Chondrocyte (in vitro differentiated cells): ENCODE measurements around the gene PACS2. TPM values are rescaled to one million over a fixed set of nuclear protein-coding genes. Genes with fewer than 3 reads are reported as not detected.

Source experiments
- DNase-seq: peaks from one replicate; pipeline ENCODE4 v3.0.0; 2021; ENCODE audit warnings: mixed read lengths, low spot score
- H3K27ac Mint-ChIP-seq: one replicate; pipeline ENCODE4 v1.8.0; 2021; ENCODE audit warnings: mild to moderate bottlenecking, moderate library complexity, mixed read lengths; ENCODE audit not compliant: unreplicated experiment
- H3K27me3 Mint-ChIP-seq: 2 replicates; pipeline ENCODE4 v1.8.0; 2021; ENCODE audit warnings: low read depth, mixed read lengths
- H3K36me3 Mint-ChIP-seq: 2 replicates; pipeline ENCODE4 v1.8.0; 2021; ENCODE audit warnings: low read depth, mixed read lengths
- H3K4me1 Mint-ChIP-seq: 2 replicates; pipeline ENCODE4 v1.8.0; 2021; ENCODE audit warnings: low read depth, mild to moderate bottlenecking, mixed read lengths
- H3K4me3 Mint-ChIP-seq: one replicate; pipeline ENCODE4 v1.8.0; 2021; ENCODE audit warnings: mild to moderate bottlenecking, moderate library complexity, mixed read lengths; ENCODE audit not compliant: unreplicated experiment
- H3K9me3 Mint-ChIP-seq: 2 replicates; pipeline ENCODE4 v1.8.0; 2021; ENCODE audit warnings: low read depth, mixed read lengths
- total RNA-seq: library from RNA; stranded (reverse); gene quantifications from 3 replicates; pipeline ENCODE4 v1.2.1, GENCODE V29; 2021
- TF ChIP-seq, protein P1 (sequence below): fragments of 200-600 bp; sonication (generic); IDR thresholded peaks from 2 replicates; pipeline ENCODE4 v1.5.0; 2021; ENCODE audit warnings: antibody characterized with exemption, mild to moderate bottlenecking, moderate library complexity

PACS2 gene
- total RNA-seq, 1 donor from 2014 or later = 82.6 TPM

- Mint-ChIP-seq H3K27me3 (no peaks in the 10 kb centered on the region), H3K27ac (no peak overlapping the region), H3K9me3 (no peaks in the 10 kb centered on the region), H3K4me3 (peak overlapping the region; percentile 68), H3K4me1 (peaks cover 40% of the 10 kb centered on the region), H3K36me3 (no peaks in the 10 kb centered on the region)
- TF ChIP-seq, protein P1, sequence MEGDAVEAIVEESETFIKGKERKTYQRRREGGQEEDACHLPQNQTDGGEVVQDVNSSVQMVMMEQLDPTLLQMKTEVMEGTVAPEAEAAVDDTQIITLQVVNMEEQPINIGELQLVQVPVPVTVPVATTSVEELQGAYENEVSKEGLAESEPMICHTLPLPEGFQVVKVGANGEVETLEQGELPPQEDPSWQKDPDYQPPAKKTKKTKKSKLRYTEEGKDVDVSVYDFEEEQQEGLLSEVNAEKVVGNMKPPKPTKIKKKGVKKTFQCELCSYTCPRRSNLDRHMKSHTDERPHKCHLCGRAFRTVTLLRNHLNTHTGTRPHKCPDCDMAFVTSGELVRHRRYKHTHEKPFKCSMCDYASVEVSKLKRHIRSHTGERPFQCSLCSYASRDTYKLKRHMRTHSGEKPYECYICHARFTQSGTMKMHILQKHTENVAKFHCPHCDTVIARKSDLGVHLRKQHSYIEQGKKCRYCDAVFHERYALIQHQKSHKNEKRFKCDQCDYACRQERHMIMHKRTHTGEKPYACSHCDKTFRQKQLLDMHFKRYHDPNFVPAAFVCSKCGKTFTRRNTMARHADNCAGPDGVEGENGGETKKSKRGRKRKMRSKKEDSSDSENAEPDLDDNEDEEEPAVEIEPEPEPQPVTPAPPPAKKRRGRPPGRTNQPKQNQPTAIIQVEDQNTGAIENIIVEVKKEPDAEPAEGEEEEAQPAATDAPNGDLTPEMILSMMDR = no peak
- no peak for DNase-seq
Observed at GRCh38 chr14:105418269-105419194, 104.0 kb downstream of the PACS2 start.

- H3K4me3 Mint-ChIP-seq = peak within 1 kb of the TSS; percentile 85
- H3K27ac Mint-ChIP-seq = peak within 1 kb of the TSS; percentile 8
- no peaks in the 10 kb centered on the region for H3K9me3 Mint-ChIP-seq
Observed at GRCh38 chr14:105419195-105420091, 104.9 kb downstream of the PACS2 start, which contains the start of gene MTA1. TSS of gene MTA1 (plus strand) at chr14:105419827. CDS start at chr14:105420036, 209 bp downstream.

DNA sequence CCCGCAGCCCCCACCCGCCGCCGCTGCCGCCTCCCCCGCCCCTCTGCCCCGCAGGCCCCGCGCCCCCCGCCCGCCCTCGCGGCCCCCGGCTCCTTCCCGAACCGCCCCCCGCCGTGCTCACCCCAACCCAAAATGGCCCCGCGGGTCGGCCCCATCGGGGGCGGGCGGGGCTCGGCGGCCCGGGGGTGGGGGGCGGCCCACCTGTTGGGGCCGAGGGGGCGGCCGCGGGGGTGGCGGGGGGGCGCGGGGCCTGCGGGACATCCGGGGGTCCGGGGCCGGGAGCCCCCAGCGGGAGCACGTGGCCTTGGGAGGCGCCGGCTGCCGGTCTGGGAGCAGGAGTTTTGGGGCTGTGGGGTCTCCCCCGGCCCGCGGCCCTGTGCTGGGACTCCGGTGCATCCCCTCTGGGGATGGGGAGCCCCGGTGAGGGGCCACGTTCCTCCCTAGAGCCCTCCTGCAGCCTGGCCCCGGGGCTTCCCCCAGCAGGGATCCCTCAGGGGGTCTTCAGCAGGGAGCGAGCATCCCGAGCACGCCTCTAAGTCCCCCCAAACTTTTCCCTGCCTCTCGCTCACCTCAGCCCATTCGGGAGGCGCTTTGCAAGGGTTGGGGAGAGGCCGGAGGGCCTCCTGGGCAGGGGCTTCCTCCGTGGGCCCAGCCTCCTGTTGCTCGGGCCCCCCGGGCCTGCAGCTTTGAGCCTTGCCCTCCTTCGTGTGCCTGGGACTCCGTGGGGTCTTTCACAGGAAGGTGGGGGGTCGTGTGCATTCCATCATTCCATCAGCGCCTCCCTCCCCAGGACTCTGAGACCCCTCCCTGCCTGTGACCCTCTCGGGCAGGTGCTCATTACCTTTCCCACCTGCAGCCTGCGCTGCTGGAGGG, 105.8 kb downstream of the PACS2 start:
- Mint-ChIP-seq H3K36me3 (no peaks in the 10 kb centered on the region), H3K27me3 (no peaks in the 10 kb centered on the region), H3K27ac (peak overlapping the region; percentile 80), H3K9me3 (no peaks in the 10 kb centered on the region), H3K4me3 (peak overlapping the region; percentile 85), H3K4me1 (peaks cover 37% of the 10 kb centered on the region)
- TF ChIP-seq, protein P1 = no peak
- no peak for DNase-seq

More at GRCh38 chr14:105419195-105420091, 104.9 kb downstream of the PACS2 start, which contains the start of gene MTA1:
- TF ChIP-seq, protein P1 = no peak
- H3K4me1 Mint-ChIP-seq = peaks cover 40% of the 10 kb centered on the region
- no peaks in the 10 kb centered on the region for H3K27me3 Mint-ChIP-seq
- no peaks in the 10 kb centered on the region for H3K36me3 Mint-ChIP-seq
- no peak for DNase-seq

DNA sequence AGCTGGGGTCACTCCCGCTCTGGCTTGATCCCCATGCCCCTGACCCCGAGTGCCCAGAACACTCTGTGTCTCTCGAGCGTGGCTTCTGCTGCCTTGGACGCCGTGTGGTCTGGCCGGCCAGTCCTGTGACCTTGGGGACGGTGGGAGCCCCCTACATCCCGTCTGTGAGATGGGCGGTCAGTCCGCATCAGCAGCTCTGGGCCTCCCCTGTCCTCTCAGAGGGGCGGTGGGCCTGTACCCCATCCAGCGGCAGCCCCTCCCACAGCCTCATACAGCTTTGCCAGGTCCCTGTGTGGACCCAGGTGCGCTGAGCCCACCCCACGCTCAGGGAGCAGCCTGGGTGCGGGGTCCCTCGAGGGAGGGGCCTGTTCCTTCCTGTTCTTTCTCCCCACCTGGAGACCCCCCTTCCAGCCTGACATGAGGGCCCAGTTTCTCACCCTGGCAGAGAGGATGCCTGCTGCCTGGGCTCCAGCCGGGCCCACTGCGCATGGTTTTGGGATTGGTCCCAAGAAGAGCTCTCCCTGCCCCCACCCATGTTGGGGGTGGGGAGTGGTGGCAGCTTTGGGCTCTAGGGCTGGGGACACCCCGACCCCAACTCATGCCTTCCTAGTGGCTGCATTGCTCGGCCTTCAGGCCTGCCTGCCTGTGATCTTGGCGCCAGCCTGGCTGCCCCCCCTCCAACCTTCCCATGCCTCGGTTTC, 106.6 kb downstream of the PACS2 start:
- peak overlapping the region; percentile 80 for H3K27ac Mint-ChIP-seq
- no peaks in the 10 kb centered on the region for H3K9me3 Mint-ChIP-seq
- H3K4me3 Mint-ChIP-seq = peak overlapping the region; percentile 85

More for the DNA sequence above, 106.6 kb downstream of the PACS2 start:
- TF ChIP-seq, protein P1 = no peak
- no peak for DNase-seq
- Mint-ChIP-seq H3K4me1 (peaks cover 31% of the 10 kb centered on the region), H3K27me3 (no peaks in the 10 kb centered on the region), H3K36me3 (peaks cover 1% of the 10 kb centered on the region)
